A549 (cell line): ENCODE data around the gene RAB38. TPM values are rescaled to one million over a fixed set of nuclear protein-coding genes. Genes with fewer than 3 reads are reported as not detected.

Experiments used
- ATAC-seq, 2 experiments: fragments of 200-7000 bp in 1 of 2; fragments of >200 bp in 1 of 2; cut with Nextera tagmentation in 1 of 2; cut with Tn5 transposase in 1 of 2; 3 replicates each; pipeline versions ENCODE4 v1.8.0 to v1.9.1; 2018 to 2020; ENCODE audit warnings: mild to moderate bottlenecking in 1 of 2, moderate library complexity in 1 of 2
- CTCF ChIA-PET: fragments of 300-600 bp; sonication (Branson Sonifier 250); formaldehyde crosslinking; extraction: SDS; loops from one replicate; lab custom pipeline; 2021; ENCODE audit warnings: antibody characterized with exemption, inconsistent platforms; lab: Yijun Ruan, JAX
- POLR2A ChIA-PET: fragments of 350-600 bp; formaldehyde crosslinking; extraction: SDS; loops from one replicate; lab custom pipeline; 2021; ENCODE audit warnings: antibody characterized with exemption, inconsistent platforms; lab: Yijun Ruan, JAX
- DNase-seq, 2 experiments: peaks; one replicate each; pipeline versions ENCODE4 v3.0.0 to v3.0.0-alpha.2; 2011 to 2016; ENCODE audit warnings: low read depth in 1 of 2, low spot score in 1 of 2
- FAIRE-seq: peaks from 2 replicates; lab custom pipeline; 2011; peaks lifted over from hg19 to GRCh38; lab: Jason Lieb, UNC
- H3K27ac ChIP-seq, 2 experiments: fragments of >200 bp; sonication (Bioruptor Twin); formaldehyde crosslinking; 3 replicates each; pipeline ENCODE4 v1.5.1; 2016 to 2017
- H3K4me1 ChIP-seq: fragments of >200 bp; sonication (Bioruptor Twin); formaldehyde crosslinking; 3 replicates; pipeline ENCODE4 v1.6.1; 2016
- H3K4me2 ChIP-seq: fragments of >200 bp; sonication (Bioruptor Twin); formaldehyde crosslinking; 3 replicates; pipeline ENCODE4 v1.6.1; 2016
- H3K4me3 ChIP-seq: fragments of >200 bp; sonication (Bioruptor Twin); formaldehyde crosslinking; 3 replicates; pipeline ENCODE4 v1.5.1; 2016
- H3K9me3 ChIP-seq: fragments of >200 bp; sonication (Bioruptor Twin); formaldehyde crosslinking; 3 replicates; pipeline ENCODE4 v1.6.1; 2016
- ATOH8 ChIP-seq: fragments of 250-450 bp; sonication (Bioruptor Pico); IDR thresholded peaks from 2 replicates; pipeline ENCODE4 v1.5.0; 2020; ENCODE audit warnings: low read depth, mild to moderate bottlenecking, moderate library complexity
- BCL3 ChIP-seq: fragments of >200 bp; sonication (Bioruptor Twin); formaldehyde crosslinking; IDR thresholded peaks from 3 replicates; pipeline ENCODE4 v1.6.1; 2016
- BHLHE40 ChIP-seq: IDR thresholded peaks from 2 replicates; pipeline ENCODE4 v1.6.1; 2012; ENCODE audit warnings: low read depth, low read length, inconsistent platforms
- CHD4 ChIP-seq: fragments of 200-600 bp; sonication (generic); IDR thresholded peaks from 2 replicates; pipeline ENCODE4 v1.6.1; 2016; ENCODE audit warnings: antibody characterized with exemption, mild to moderate bottlenecking, borderline replicate concordance
- CTCF ChIP-seq: fragments of >200 bp; sonication (Bioruptor Twin); formaldehyde crosslinking; IDR thresholded peaks from 3 replicates; pipeline ENCODE4 v1.5.1; 2016
- E2F6 ChIP-seq: IDR thresholded peaks from 2 replicates; pipeline ENCODE4 v1.6.1; 2012; ENCODE audit warnings: low read depth, borderline replicate concordance
- EHF ChIP-seq: fragments of 250-450 bp; sonication (Bioruptor Pico); IDR thresholded peaks from 2 replicates; pipeline ENCODE4 v1.5.0; 2020; ENCODE audit warnings: mild to moderate bottlenecking
- ELK1 ChIP-seq: fragments of 150-350 bp; IDR thresholded peaks from 2 replicates; pipeline ENCODE4 v1.6.1; 2014; ENCODE audit warnings: low read depth, mild to moderate bottlenecking, low read length
- EP300 ChIP-seq, 2 experiments: fragments of >200 bp; sonication (Bioruptor Twin); formaldehyde crosslinking; IDR thresholded peaks; 2 replicates in 1 of 2; 3 replicates in 1 of 2; pipeline ENCODE4 v1.6.1; 2016 to 2017
- FOSB ChIP-seq: fragments of 250-450 bp; sonication (Bioruptor Pico); IDR thresholded peaks from 2 replicates; pipeline ENCODE4 v1.5.0; 2020; ENCODE audit warnings: mild to moderate bottlenecking, moderate library complexity
- FOSL2 ChIP-seq, 2 experiments: fragments of 450-650 bp in 1 of 2; fragments of >200 bp in 1 of 2; sonication (Bioruptor Twin) in 1 of 2; formaldehyde crosslinking; IDR thresholded peaks; 2 replicates each; pipeline versions ENCODE4 v1.5.0 to v1.6.1; 2016 to 2020; ENCODE audit warnings: mild to moderate bottlenecking in 1 of 2, moderate library complexity in 1 of 2
- FOXS1 ChIP-seq: fragments of 250-450 bp; sonication (Bioruptor Pico); IDR thresholded peaks from 2 replicates; pipeline ENCODE4 v1.5.0; 2020; ENCODE audit warnings: mild to moderate bottlenecking, moderate library complexity
- HDAC2 ChIP-seq: fragments of 200-600 bp; sonication (generic); IDR thresholded peaks from 2 replicates; pipeline ENCODE4 v1.6.1; 2016
- HMGXB4 ChIP-seq: fragments of 250-450 bp; sonication (Bioruptor Pico); IDR thresholded peaks from 2 replicates; pipeline ENCODE4 v1.5.0; 2021; ENCODE audit warnings: mild to moderate bottlenecking, moderate library complexity, borderline replicate concordance
- MAX ChIP-seq: IDR thresholded peaks from 2 replicates; pipeline ENCODE4 v1.6.1; 2012
- MAZ ChIP-seq: fragments of 150-350 bp; IDR thresholded peaks from 2 replicates; pipeline ENCODE4 v1.6.1; 2014; ENCODE audit warnings: antibody characterized with exemption, low read depth, low read length, borderline replicate concordance
- NFE2L2 ChIP-seq: fragments of 150-350 bp; conservative IDR thresholded peaks from 2 replicates; pipeline ENCODE4 v1.6.1; 2014; ENCODE audit warnings: low read length
- PHF8 ChIP-seq: fragments of 200-600 bp; sonication (generic); IDR thresholded peaks from 2 replicates; pipeline ENCODE4 v1.6.1; 2016; ENCODE audit warnings: low read depth, mild to moderate bottlenecking, antibody characterized with exemption, moderate library complexity, borderline replicate concordance
- POLR2A ChIP-seq: IDR thresholded peaks from 2 replicates; pipeline ENCODE4 v1.6.1; 2012; ENCODE audit warnings: mild to moderate bottlenecking, low read length
- RAD21 ChIP-seq, 2 experiments: fragments of >200 bp in 1 of 2; sonication (Bioruptor Twin) in 1 of 2; formaldehyde crosslinking in 1 of 2; IDR thresholded peaks in 1 of 2; conservative IDR thresholded peaks in 1 of 2; 2 replicates in 1 of 2; 3 replicates in 1 of 2; pipeline ENCODE4 v1.6.1; 2012 to 2018; ENCODE audit warnings: inconsistent platforms in 1 of 2
- RARB ChIP-seq: fragments of 250-450 bp; sonication (Bioruptor Pico); IDR thresholded peaks from 2 replicates; pipeline ENCODE4 v1.8.0; 2021; ENCODE audit warnings: mild to moderate bottlenecking, moderate library complexity
- RFX5 ChIP-seq: fragments of 450-650 bp; IDR thresholded peaks from 2 replicates; pipeline ENCODE4 v1.7.1; 2014; ENCODE audit warnings: antibody characterized with exemption, mild to moderate bottlenecking, moderate library complexity
- RNF2 ChIP-seq: fragments of 200-600 bp; sonication (generic); IDR thresholded peaks from 2 replicates; pipeline ENCODE4 v1.6.1; 2016; ENCODE audit warnings: low read depth, mild to moderate bottlenecking, antibody characterized with exemption, moderate library complexity, borderline replicate concordance
- TFCP2L1 ChIP-seq: fragments of 250-450 bp; sonication (Bioruptor Pico); IDR thresholded peaks from 2 replicates; pipeline ENCODE4 v1.5.0; 2021; ENCODE audit warnings: mild to moderate bottlenecking
- USF2 ChIP-seq: fragments of 450-650 bp; IDR thresholded peaks from 2 replicates; pipeline ENCODE4 v1.6.1; 2014; ENCODE audit warnings: antibody characterized with exemption
- ZFP36 ChIP-seq: fragments of 450-650 bp; IDR thresholded peaks from 2 replicates; pipeline ENCODE4 v1.6.1; 2014; ENCODE audit warnings: borderline replicate concordance; ENCODE audit not compliant: partially characterized antibody
- WGBS: methylation state at CpG from one replicate; pipeline ENCODE4 v1.1.6; 2017; ENCODE audit errors: missing lambda C conversion rate; 5-methylcytosine and 5-hydroxymethylcytosine counted together
- polyA plus RNA-seq, 4 experiments: library from polyadenylated mRNA; depleted of rRNA in 3 of 4; stranded (reverse); fragments of >200 nt; fragmentation: RNase III in 1 of 4; extraction: RNeasy Plus Mini Kit Qiagen cat#74134 plus additional on column Dnase treatment in 1 of 4; gene quantifications; 2 replicates in 3 of 4; 3 replicates in 1 of 4; pipeline ENCODE4 v1.2.3, GENCODE V29; 2011 to 2017

The RAB38 gene
- polyA plus RNA-seq, 2 of the 4 experiments (the other 2 are of a cell fraction): 0.59 to 1.6 TPM

- FAIRE-seq (no peak), ATAC-seq (no peak), DNase-seq (no peak)
- 75% methylated on average over 1 of the region's 1 CpG for WGBS
- H3K4me1 ChIP-seq: peaks cover 41% of the 10 kb centered on the region
- H3K4me3 ChIP-seq: no peak overlapping the region
- peak overlapping the region; percentile 72 for H3K4me2 ChIP-seq
- H3K9me3 ChIP-seq: no peaks in the 10 kb centered on the region
- TF ChIP-seq FOSL2 (IDR thresholded peaks at IDR 0.05) (no peak), FOSL2 (CRISPR knock-in tag; IDR thresholded peaks at IDR 0.05) (no peak), BHLHE40 (no peak), CTCF (no peak), RFX5 (no peak), BCL3 (no peak), HMGXB4 (no peak), MAZ (no peak), RNF2 (no peak), PHF8 (no peak)
- peak overlapping the region; percentile 63 to 81; a peak in 5 of 6 replicates for H3K27ac ChIP-seq
- ChIA-PET POLR2A (no interaction called here), CTCF (interaction anchor here (1.2 to 3.3 kb wide), 5 partner anchors 34 to 447 kb away, joined by 3 to 18 read pairs (median 8); no protein-coding TSS in a partner anchor)
Measured at GRCh38 chr11:88105526-88105925, 69.7 kb downstream of the RAB38 start.

GRCh38 chr11:88104408-88104807, 70.8 kb downstream of the RAB38 start:
- H3K27ac ChIP-seq: peak overlapping the region; percentile 79 to 87; a peak in 5 of 6 replicates
- FAIRE-seq (peak; percentile 96), ATAC-seq (peak; percentile 84 to 89), DNase-seq (peak; percentile 48 to 81)
- peaks cover 41% of the 10 kb centered on the region for H3K4me1 ChIP-seq
- peak overlapping the region; percentile 21; the same call in 2 of the 3 replicates for H3K4me3 ChIP-seq
- peak overlapping the region; percentile 72 for H3K4me2 ChIP-seq
- ChIA-PET POLR2A (interaction anchor here (0.6 to 1.0 kb wide), 3 partner anchors 434 to 781 kb away, joined by 4 read pairs; no protein-coding TSS in a partner anchor), CTCF (interaction anchor here (0.9 to 3.3 kb wide), 18 partner anchors 14 to 451 kb away, joined by 3 to 31 read pairs (median 4); no protein-coding TSS in a partner anchor)
- H3K9me3 ChIP-seq: no peaks in the 10 kb centered on the region
- TF ChIP-seq FOSB (CRISPR knock-in tag) (no peak), FOXS1 (CRISPR knock-in tag) (no peak), HMGXB4 (no peak), EP300 (IDR thresholded peaks at IDR 0.05) (peak; percentile 68 to 70; a peak in 2 of 5 replicates), EHF (no peak), ELK1 (no peak), RAD21 (conservative IDR thresholded peaks at IDR 0.05 in 1 of 2, IDR thresholded peaks at IDR 0.05 in 1 of 2) (no peak; a peak in 1 of 5 replicates), CHD4 (no peak), HDAC2 (no peak), E2F6 (no peak), USF2 (no peak), RARB (CRISPR knock-in tag) (no peak), MAX (peak; percentile 59), TFCP2L1 (no peak), BHLHE40 (no peak), ZFP36 (no peak), POLR2A (no peak), ATOH8 (no peak), NFE2L2 (no peak)
